ENCODE results near the gene POLD4.

POLD4 gene

DNA sequence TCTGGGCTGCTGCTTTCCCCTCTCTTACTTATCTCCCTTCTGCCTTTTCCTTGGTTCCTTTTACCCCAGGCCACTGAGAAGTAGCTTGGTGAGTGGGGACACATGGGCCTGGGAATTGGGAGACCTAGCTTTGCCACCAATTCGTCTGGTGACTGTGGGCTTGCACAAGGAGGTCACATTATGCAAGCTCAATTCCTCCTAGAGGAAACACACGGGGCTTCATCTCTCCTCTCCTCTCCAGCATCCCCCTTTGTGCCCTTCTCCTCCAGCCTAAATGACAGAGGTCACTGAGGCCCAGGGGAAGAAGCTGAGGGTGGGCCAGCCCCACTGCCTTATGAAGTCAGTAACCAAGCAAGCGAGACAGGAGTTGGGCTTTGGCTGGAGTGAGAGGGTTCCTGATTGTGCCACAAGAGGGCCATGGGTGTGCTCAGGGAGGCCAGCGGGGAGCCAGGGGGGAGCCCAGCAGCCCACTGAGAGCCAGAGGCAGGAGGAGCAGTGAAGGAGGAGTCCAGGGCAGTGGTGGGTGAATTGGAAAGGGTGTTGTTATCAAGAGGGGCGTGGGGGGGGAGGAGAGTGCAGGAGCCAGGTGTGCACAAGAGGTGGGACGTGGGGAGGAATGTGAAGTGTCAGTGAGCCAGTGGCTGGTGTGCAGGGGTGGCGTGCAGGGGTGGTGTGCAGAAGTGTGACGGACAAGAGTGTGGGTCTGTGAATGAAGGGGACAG is 18.0 kb upstream of the POLD4 start:
- DNase-seq (ENCODE audit: low spot score) = peak; percentile 49

- no peak for DNase-seq (ENCODE audit: low spot score)
Observed at GRCh38 chr11:67370351-67371076, 17.2 kb upstream of the POLD4 start.

DNA sequence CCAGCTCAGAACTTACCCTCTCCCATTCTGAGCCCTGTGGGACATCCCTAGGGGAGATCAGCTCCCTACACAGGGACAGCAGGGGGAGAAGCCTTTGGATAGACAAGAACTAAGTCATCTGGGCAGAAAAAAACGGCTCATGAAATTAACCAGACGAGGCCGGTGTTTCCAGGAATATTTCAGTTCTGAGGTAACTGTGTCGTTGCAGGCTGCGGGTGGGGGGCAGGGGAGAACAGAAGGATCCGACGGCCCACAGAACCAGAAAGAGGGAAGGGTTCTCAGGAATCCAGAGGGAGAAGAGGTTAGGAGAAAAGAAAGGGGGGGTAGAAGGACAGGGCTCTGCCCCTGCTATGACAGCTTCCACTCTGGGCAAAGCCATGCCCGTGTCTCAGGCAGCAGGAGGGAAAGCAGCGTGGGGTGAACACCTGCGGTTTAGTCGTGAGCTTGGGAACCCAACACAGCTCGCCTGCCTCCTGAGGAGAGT is 16.5 kb upstream of the POLD4 start:
- no peak for DNase-seq (ENCODE audit: low spot score)

GRCh38 chr11:67369275-67369674 is 15.9 kb upstream of the POLD4 start:
- no peak for DNase-seq (ENCODE audit: low spot score)

DNA sequence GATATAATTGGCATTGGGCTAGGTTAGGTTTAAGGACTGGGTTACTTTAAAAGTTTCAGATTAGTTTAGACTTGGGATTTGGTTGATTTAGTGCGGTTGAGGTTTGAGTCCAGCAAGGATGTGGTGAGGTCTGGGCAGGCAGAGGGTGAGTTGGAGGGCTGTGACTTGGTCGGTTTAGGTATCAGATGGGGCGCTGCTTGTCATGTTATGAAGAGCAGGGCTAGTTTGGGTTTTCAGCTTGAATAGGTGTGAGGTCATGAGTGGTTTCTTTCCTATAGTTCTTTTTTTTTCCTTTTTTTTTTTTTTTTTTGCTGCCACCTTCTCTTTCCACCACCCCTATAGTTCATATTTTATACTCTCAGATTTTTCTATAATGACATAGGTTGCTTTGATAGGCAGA is 15.3 kb upstream of the POLD4 start:
- DNase-seq (ENCODE audit: low spot score) = no peak

- no peak for DNase-seq (ENCODE audit: low spot score)
Observed at GRCh38 chr11:67367761-67368227, 14.4 kb upstream of the POLD4 start.

- DNase-seq (ENCODE audit: low spot score) = no peak
Observed at GRCh38 chr11:67366961-67367760, 13.8 kb upstream of the POLD4 start.

- no peak for DNase-seq (ENCODE audit: low spot score)
Observed at GRCh38 chr11:67366546-67366945, 13.2 kb upstream of the POLD4 start.

- DNase-seq (ENCODE audit: low spot score) = no peak
Observed at GRCh38 chr11:67365736-67366444, 12.5 kb upstream of the POLD4 start.

DNA sequence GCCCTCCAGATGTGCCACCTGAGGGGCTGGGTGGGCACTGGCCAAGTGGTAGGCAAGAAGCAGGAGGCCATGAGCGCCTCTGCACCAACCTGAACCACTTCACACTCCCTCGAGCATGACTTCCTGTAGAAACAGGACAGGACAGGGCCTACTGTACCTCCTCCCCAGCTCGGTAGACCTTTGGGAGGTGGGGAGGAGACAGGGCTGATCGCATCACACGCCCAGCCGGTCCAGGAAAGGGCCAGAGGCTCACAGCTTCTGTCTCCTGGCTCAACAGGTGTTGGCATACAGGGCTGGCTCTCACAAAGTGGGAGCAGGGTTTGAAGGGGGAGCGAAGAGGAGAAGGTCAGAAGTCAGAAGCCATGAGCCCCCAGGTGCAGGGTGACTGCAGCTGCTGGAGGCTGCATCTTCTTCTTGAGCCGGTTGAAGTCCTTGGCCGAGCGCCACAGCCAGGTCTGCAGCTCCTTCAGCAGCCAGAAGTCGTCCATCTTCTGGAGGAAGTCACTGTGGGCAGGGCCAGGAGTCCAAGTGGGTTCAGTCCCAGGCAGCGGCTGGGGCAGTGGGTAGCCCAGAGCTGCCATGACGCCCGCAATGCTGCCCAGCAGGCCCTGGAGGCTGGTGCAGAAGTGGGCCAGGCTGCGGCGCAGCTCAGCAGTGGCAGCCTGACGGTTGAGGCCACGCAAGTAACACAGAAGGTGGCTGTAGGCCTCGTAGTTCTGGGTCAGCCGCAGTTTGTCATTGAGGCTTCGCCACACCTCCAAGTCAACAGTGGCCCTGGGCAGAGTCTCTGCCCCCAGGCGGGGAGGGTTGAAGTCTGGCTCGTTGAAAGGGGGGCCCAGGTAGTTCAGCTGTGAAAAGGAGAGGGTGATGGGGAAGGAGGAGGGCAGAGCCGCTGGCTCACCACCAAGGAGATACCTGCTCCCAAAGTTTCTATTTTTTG is 11.7 kb upstream of the POLD4 start:
- no peak for DNase-seq (ENCODE audit: low spot score)

DNA sequence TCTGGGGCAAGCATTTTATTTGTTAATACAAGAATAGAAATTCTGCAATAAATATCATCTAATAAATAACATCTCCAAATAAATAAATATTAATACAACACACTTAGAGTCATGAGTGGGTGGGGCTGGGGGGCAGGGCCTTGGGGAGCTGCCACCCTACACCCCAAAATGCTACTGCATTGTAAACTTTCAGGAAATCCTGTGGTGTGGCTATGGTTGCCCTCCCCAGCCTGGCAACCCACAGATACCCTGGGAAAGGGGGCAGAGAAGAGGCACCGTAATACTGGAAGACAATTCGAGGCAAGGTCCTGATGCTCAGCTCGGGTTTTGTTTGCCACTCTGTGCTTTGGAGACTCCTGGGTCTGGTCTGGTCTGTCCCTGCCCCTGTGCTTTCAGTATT is 10.8 kb upstream of the POLD4 start:
- no peak for DNase-seq (ENCODE audit: low spot score)

DNA sequence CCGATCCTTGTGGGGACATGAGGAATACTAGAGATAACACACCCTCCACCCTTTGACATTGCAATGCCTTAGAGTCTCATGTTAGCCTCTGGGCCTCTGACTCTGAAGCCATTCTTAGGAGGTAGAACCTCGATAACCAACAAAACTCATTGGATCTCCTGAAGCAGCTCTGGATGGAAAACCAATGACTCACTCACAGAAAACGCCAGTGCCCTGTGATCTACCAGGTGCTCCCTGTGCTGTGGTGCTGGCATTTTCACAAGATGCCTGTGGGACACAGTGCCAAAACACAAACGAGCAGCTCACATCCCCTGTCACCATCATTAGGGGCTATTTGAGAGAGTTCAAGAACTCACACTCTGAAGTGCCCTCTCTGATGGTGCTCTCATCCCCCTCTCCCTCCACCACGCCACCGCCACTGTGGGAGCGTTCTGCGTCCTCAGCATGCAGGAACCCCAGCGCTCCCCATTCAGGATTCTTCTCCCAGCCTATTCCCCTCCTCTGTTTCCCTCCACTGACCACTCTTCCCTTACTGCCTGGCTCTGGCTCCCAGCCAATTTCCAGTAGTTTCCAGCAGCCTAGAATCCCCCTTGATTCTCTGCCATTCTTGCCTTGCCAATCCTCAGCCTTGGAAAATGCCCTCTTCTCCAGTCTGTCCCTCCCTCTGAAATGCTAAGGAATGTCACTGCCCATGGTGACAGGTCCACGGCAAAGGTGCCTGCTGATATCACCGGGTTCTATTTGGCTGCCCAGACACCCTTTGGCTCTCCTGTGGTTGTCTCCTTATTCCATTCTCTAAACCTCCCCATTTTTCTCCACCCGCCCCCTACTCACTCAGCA is 4.7 kb upstream of the POLD4 start:
- DNase-seq (ENCODE audit: low spot score) = no peak

DNA sequence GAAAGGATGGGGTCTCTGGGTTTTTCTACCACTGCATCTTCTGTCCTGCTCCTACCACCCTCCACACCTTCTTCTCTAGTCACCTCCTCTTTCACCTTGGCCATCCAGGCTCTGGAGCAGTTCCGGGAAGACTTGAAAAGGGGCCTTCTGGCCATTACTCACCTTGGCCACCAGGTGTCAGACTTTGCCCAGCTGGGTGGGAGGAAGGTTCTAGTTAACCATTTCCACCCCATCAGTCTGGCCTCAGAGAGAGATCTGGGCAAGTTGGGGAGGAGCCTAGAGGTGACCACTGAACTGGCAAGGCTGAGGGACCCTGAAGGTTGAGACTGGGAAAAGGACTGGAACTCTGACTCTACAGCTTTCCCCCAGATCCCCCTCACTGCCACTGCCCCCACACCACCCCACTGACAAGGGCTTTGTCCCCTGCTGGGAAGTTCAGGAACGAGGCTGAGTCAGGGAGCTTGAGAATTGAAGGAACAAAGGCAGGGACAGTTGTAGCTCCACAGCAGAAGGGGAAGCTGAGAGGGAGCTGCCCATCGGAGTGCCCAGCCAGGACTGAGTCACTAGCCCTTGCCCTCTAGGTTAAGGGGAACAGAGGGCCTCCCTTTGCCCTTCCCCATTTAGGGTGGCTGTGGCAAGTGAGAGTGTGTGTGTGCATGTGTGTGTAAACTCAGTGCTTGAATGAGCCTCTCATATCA is 3.7 kb upstream of the POLD4 start:
- peak; percentile 81 for DNase-seq (ENCODE audit: low spot score)

- no peak for DNase-seq (ENCODE audit: low spot score)
Observed at GRCh38 chr11:67356387-67356863, 3.1 kb upstream of the POLD4 start.

DNA sequence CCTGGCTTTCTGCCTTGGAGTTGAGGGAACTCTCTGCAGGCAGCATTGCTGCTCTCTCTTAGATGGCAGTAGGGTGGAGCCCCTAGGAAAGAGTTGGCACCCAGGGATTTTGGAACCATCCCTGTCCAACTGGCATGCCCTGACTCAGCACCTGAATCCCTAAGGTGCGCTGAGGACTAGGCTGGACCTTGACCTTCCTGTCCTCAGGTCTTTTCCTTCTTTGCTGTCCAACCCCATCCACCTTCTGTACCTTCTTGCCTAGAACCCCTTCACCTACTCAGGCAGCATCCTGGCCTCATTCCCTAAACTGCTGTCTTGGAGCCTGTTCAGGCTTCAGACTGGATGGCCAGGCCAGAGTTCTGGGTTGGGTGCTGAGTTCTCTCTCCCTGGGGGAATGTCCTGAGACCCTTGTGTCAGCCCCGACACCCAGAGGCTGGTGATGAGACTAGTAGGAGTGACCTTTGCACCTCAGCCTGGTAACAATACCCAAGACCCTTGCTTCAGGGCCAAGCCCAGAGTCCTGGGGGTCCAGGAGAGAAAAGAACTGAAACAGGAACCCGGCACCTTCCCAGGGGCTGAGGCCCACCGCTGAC is 2.5 kb upstream of the POLD4 start:
- no peak for DNase-seq (ENCODE audit: low spot score)

- DNase-seq (ENCODE audit: low spot score) = no peak
Observed at GRCh38 chr11:67355023-67355793, 1.9 kb upstream of the POLD4 start.

Data from SK-N-DZ (cell line).